GM19455 (cell line): ENCODE data around the gene CPNE6.

ENCODE experiments used
- ATAC-seq: cut with Tn5 transposase; IDR thresholded peaks from one replicate; pipeline ENCODE4 v1.9.1; 2021; ENCODE audit not compliant: unreplicated experiment

The CPNE6 gene

GRCh38 chr14:24068711-24069410 is 2.5 kb upstream of the CPNE6 start:
- no peak for ATAC-seq

GRCh38 chr14:24069411-24069735 is 2.0 kb upstream of the CPNE6 start:
- ATAC-seq: no peak

- no peak for ATAC-seq
Observed at GRCh38 chr14:24070285-24071143, 848 bp upstream of the CPNE6 start.

- ATAC-seq: no peak
Observed at GRCh38 chr14:24071836-24072430, 571 bp downstream of the CPNE6 start.

GRCh38 chr14:24072436-24072835 is 1.1 kb downstream of the CPNE6 start:
- ATAC-seq: no peak

- ATAC-seq: no peak
Observed at GRCh38 chr14:24072881-24073877, 1.8 kb downstream of the CPNE6 start.

- ATAC-seq: no peak
Observed at GRCh38 chr14:24074625-24075484, 3.5 kb downstream of the CPNE6 start.

- ATAC-seq: no peak
Observed at GRCh38 chr14:24075485-24076301, 4.3 kb downstream of the CPNE6 start.

GRCh38 chr14:24076302-24076601 is 4.9 kb downstream of the CPNE6 start:
- ATAC-seq: no peak

GRCh38 chr14:24077086-24077485 is 5.7 kb downstream of the CPNE6 start:
- no peak for ATAC-seq

GRCh38 chr14:24078146-24078545 is 6.8 kb downstream of the CPNE6 start:
- ATAC-seq: no peak

GRCh38 chr14:24079491-24080141 is 8.3 kb downstream of the CPNE6 start:
- no peak for ATAC-seq

GRCh38 chr14:24080142-24080530 is 8.8 kb downstream of the CPNE6 start:
- no peak for ATAC-seq

GRCh38 chr14:24080888-24081738 is 9.8 kb downstream of the CPNE6 start:
- ATAC-seq: peak; percentile 95

GRCh38 chr14:24081739-24082211 is 10.4 kb downstream of the CPNE6 start:
- no peak for ATAC-seq

GRCh38 chr14:24082411-24083080 is 11.2 kb downstream of the CPNE6 start:
- no peak for ATAC-seq

- ATAC-seq: no peak
Observed at GRCh38 chr14:24083462-24083861, 12.1 kb downstream of the CPNE6 start.
